NB4 (cell line): ENCODE results near the gene LRP1B.

Source experiments
- CTCF ChIP-seq: IDR thresholded peaks from one replicate; pipeline ENCODE4 v1.5.1; 2012; ENCODE audit warnings: low read depth, low read length
- POLR2A ChIP-seq: IDR thresholded peaks from 2 replicates; pipeline ENCODE4 v1.6.1; 2011; ENCODE audit warnings: mild to moderate bottlenecking; ENCODE audit not compliant: insufficient read length; ENCODE audit errors: extremely low read depth

- TF ChIP-seq POLR2A (no peak), CTCF (no peak)
Measured at GRCh38 chr2:140718999-140719398, 1411.8 kb downstream of the LRP1B start.
